Measurements from ENCODE around the gene DYRK1A.
"Not testable (repeated sequence)": the region's sequence is repeated elsewhere in the genome, so short reads cannot be mapped to it uniquely, and the experiment has no call there.

- not testable (repeated sequence) for TF ChIP-seq ZFP3 (CRISPR knock-in tag; IDR thresholded peaks at IDR 0.05); ZC3H10 (CRISPR knock-in tag; IDR thresholded peaks at IDR 0.05); ZNF565 (CRISPR knock-in tag; conservative IDR thresholded peaks at IDR 0.05; ENCODE audit: low read depth); RARB (CRISPR knock-in tag; IDR thresholded peaks at IDR 0.05); CSRNP3 (CRISPR knock-in tag; IDR thresholded peaks at IDR 0.05)
- TF ChIP-seq, protein P1, sequence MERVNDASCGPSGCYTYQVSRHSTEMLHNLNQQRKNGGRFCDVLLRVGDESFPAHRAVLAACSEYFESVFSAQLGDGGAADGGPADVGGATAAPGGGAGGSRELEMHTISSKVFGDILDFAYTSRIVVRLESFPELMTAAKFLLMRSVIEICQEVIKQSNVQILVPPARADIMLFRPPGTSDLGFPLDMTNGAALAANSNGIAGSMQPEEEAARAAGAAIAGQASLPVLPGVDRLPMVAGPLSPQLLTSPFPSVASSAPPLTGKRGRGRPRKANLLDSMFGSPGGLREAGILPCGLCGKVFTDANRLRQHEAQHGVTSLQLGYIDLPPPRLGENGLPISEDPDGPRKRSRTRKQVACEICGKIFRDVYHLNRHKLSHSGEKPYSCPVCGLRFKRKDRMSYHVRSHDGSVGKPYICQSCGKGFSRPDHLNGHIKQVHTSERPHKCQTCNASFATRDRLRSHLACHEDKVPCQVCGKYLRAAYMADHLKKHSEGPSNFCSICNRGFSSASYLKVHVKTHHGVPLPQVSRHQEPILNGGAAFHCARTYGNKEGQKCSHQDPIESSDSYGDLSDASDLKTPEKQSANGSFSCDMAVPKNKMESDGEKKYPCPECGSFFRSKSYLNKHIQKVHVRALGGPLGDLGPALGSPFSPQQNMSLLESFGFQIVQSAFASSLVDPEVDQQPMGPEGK (CRISPR knock-in tag; IDR thresholded peaks at IDR 0.05; ENCODE audit: borderline replicate concordance): not testable (repeated sequence)
Measured at GRCh38 chr21:37524944-37525343, 158.4 kb downstream of the DYRK1A start.
